ENCODE measurements around the gene NPL. TPM values are rescaled to one million over a fixed set of nuclear protein-coding genes. Genes with fewer than 3 reads are reported as not detected.

Gene NPL
- total and polyA plus RNA-seq, 9 of the 15 experiments (the other 6 are each of a cell fraction or from before 2014, with no cell fraction given), result 9.9 to 22.3 (median 14.2) TPM

GRCh38 chr1:182755632-182756031, 33.9 kb upstream of the NPL start:
- Histone ChIP-seq H3K27me3 (ENCODE audit: control insufficient read depth in 2 of 2, insufficient read depth in 2 of 2, low read length in 2 of 2) (peaks cover 16 to 20% of the 10 kb centered on the region in 2 experiments), H3K4me2 (ENCODE audit: insufficient read depth, low read length) (no peak overlapping the region), H3K36me3 (ENCODE audit: control insufficient read depth, insufficient read depth, low read length) (no peaks in the 10 kb centered on the region), H3K4me3 (no peak overlapping the region), H3K4me1 (replicated peaks in 1 of 2; ENCODE audit: control insufficient read depth in 2 of 2, insufficient read depth in 2 of 2, low read length in 2 of 2) (no peaks in the 10 kb centered on the region), H3K9me1 (ENCODE audit: control insufficient read depth, insufficient read depth, low read length) (no peaks in the 10 kb centered on the region), H4K20me1 (replicated peaks; ENCODE audit: control insufficient read depth, insufficient read depth, low read length) (no peaks in the 10 kb centered on the region), H3K27ac (ENCODE audit: extremely low read depth, low read depth, low read length) (no peak overlapping the region), H3K79me2 (ENCODE audit: control insufficient read depth, insufficient read depth, low read length) (no peaks in the 10 kb centered on the region), H3K9ac (ENCODE audit: insufficient read depth in 1 of 2, low read depth in 2 of 2, low read length in 2 of 2) (no peak overlapping the region), H3K9me3 (replicated peaks; ENCODE audit: control insufficient read depth, insufficient read depth, low read depth, low read length) (no peaks in the 10 kb centered on the region), H2AFZ (ENCODE audit: low read depth, low read length) (no peak overlapping the region)
- POLR2A ChIA-PET, result no interaction called here
- intact Hi-C loops (cut with micrococcal nuclease) (no loop called here), in situ Hi-C loops (cut with MboI) (no loop called here)
- BruUV-seq (replicated peaks), result no TSS peak
- DNase-seq (ENCODE audit: extremely low read depth in 1 of 4, low spot score in 3 of 4), result no peak
- TF ChIP-seq ZNF583 (CRISPR knock-in tag; IDR thresholded peaks at IDR 0.05) (no peak), GTF2F1 (IDR thresholded peaks at IDR 0.05; ENCODE audit: low read depth, low read length) (no peak), PML (IDR thresholded peaks at IDR 0.05; ENCODE audit: low read length) (no peak), RAD51 (IDR thresholded peaks at IDR 0.05; ENCODE audit: borderline replicate concordance, low read depth) (no peak), DNMT1 (IDR thresholded peaks at IDR 0.05) (no peak)
- TF ChIP-seq, protein P1, sequence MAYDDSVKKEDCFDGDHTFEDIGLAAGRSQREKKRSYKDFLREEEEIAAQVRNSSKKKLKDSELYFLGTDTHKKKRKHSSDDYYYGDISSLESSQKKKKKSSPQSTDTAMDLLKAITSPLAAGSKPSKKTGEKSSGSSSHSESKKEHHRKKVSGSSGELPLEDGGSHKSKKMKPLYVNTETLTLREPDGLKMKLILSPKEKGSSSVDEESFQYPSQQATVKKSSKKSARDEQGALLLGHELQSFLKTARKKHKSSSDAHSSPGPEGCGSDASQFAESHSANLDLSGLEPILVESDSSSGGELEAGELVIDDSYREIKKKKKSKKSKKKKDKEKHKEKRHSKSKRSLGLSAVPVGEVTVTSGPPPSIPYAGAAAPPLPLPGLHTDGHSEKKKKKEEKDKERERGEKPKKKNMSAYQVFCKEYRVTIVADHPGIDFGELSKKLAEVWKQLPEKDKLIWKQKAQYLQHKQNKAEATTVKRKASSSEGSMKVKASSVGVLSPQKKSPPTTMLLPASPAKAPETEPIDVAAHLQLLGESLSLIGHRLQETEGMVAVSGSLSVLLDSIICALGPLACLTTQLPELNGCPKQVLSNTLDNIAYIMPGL (CRISPR knock-in tag; IDR thresholded peaks at IDR 0.05), result no peak
- CTCF ChIA-PET (ENCODE audit: low intra/inter-chr PET ratio), result interaction anchor here (0.7 kb wide), 1 partner anchor 155 kb away, joined by 3 read pairs; no protein-coding TSS in a partner anchor
- no peak for FAIRE-seq
- no peak for ATAC-seq

GRCh38 chr1:182756423-182756822, 33.1 kb upstream of the NPL start:
- no peak overlapping the region for H2AFZ ChIP-seq (ENCODE audit: low read depth, low read length)
- H3K4me1 ChIP-seq (replicated peaks in 1 of 2; ENCODE audit: control insufficient read depth in 2 of 2, insufficient read depth in 2 of 2, low read length in 2 of 2), result no peaks in the 10 kb centered on the region
- DNase-seq (ENCODE audit: extremely low read depth in 1 of 4, low spot score in 3 of 4) (no peak), FAIRE-seq (no peak), ATAC-seq (no peak)
- ChIA-PET POLR2A (no interaction called here), CTCF (ENCODE audit: low intra/inter-chr PET ratio) (no interaction called here)
- in situ Hi-C loops (cut with MboI), result no loop called here
- H3K36me3 ChIP-seq (ENCODE audit: control insufficient read depth, insufficient read depth, low read length), result no peaks in the 10 kb centered on the region
- peaks cover 16 to 19% of the 10 kb centered on the region in 2 experiments for H3K27me3 ChIP-seq (ENCODE audit: control insufficient read depth in 2 of 2, insufficient read depth in 2 of 2, low read length in 2 of 2)
- H3K27ac ChIP-seq (ENCODE audit: extremely low read depth, low read depth, low read length), result no peak overlapping the region
- H4K20me1 ChIP-seq (replicated peaks; ENCODE audit: control insufficient read depth, insufficient read depth, low read length), result no peaks in the 10 kb centered on the region
- H3K9ac ChIP-seq (ENCODE audit: insufficient read depth in 1 of 2, low read depth in 2 of 2, low read length in 2 of 2), result no peak overlapping the region
- intact Hi-C loops (cut with micrococcal nuclease), result no loop called here
- no peak overlapping the region for H3K4me3 ChIP-seq
- no TSS peak for BruUV-seq (replicated peaks)
- no peaks in the 10 kb centered on the region for H3K9me1 ChIP-seq (ENCODE audit: control insufficient read depth, insufficient read depth, low read length)
- H3K9me3 ChIP-seq (replicated peaks; ENCODE audit: control insufficient read depth, insufficient read depth, low read depth, low read length), result no peaks in the 10 kb centered on the region
- H3K79me2 ChIP-seq (ENCODE audit: control insufficient read depth, insufficient read depth, low read length), result no peaks in the 10 kb centered on the region
- H3K4me2 ChIP-seq (ENCODE audit: insufficient read depth, low read length), result no peak overlapping the region
- no peak for TF ChIP-seq ZKSCAN3 (CRISPR knock-in tag; IDR thresholded peaks at IDR 0.05)
- no peak for TF ChIP-seq XRCC4 (IDR thresholded peaks at IDR 0.05; ENCODE audit: extremely low read depth, insufficient read depth, insufficient read length)
- TF ChIP-seq SMAD2 (IDR thresholded peaks at IDR 0.05; ENCODE audit: low read depth, low read length), result no peak
- TF ChIP-seq PTTG1 (tag; IDR thresholded peaks at IDR 0.05; ENCODE audit: low read depth), result no peak
- TF ChIP-seq NR2C2 (CRISPR knock-in tag; IDR thresholded peaks at IDR 0.05), result no peak
- TF ChIP-seq NR2C2 (tag; IDR thresholded peaks at IDR 0.05), result no peak
- no peak for TF ChIP-seq TAF1 (IDR thresholded peaks at IDR 0.05; ENCODE audit: control insufficient read depth, extremely low read depth, insufficient read depth, low read length, severe bottlenecking)
- TF ChIP-seq MTF1 (CRISPR knock-in tag; IDR thresholded peaks at IDR 0.05; ENCODE audit: borderline replicate concordance), result no peak
- no peak for TF ChIP-seq RBM15 (IDR thresholded peaks at IDR 0.05; ENCODE audit: insufficient read depth, low read length)
- TF ChIP-seq, protein P2, sequence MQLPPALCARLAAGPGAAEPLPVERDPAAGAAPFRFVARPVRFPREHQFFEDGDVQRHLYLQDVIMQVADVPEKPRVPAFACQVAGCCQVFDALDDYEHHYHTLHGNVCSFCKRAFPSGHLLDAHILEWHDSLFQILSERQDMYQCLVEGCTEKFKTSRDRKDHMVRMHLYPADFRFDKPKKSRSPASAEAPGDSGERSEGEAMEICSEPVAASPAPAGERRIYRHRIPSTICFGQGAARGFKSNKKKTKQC (CRISPR knock-in tag; IDR thresholded peaks at IDR 0.05), result no peak

All from K562 (cell line).